Mesodermal cell (in vitro differentiated cells): Measurements from ENCODE around the gene ACP3.

Experiments
- H3K27ac ChIP-seq: 2 replicates; pipeline ENCODE4 v1.7.0; 2013; ENCODE audit warnings: mild to moderate bottlenecking, low read depth, low read length, moderate library complexity; ENCODE audit not compliant: severe bottlenecking
- H3K36me3 ChIP-seq: 2 replicates; pipeline ENCODE4 v1.7.1; 2013; ENCODE audit warnings: mild to moderate bottlenecking, low read length, moderate library complexity; ENCODE audit not compliant: control insufficient read depth, insufficient read depth
- H3K4me1 ChIP-seq: one replicate; pipeline ENCODE4 v1.7.1; 2013; ENCODE audit warnings: mild to moderate bottlenecking, low read length; ENCODE audit not compliant: insufficient read depth, control insufficient read depth, poor library complexity, severe bottlenecking
- H3K4me3 ChIP-seq: 2 replicates; pipeline ENCODE4 v1.7.0; 2013; ENCODE audit warnings: low read length, control low read depth, mild to moderate bottlenecking; ENCODE audit not compliant: insufficient read depth, poor library complexity, severe bottlenecking; ENCODE audit errors: extremely low read depth
- H3K9me3 ChIP-seq: 2 replicates; pipeline ENCODE4 v1.7.1; 2013; ENCODE audit warnings: mild to moderate bottlenecking, low read length, moderate library complexity; ENCODE audit not compliant: control insufficient read depth
- WGBS, 2 experiments: methylation state at CpG; one replicate each; pipeline ENCODE4 v1.1.5; 2013; ENCODE audit warnings: missing lambda C conversion rate in 2 of 2; ENCODE audit not compliant: insufficient coverage in 2 of 2; 5-methylcytosine and 5-hydroxymethylcytosine counted together

The ACP3 gene

GRCh38 chr3:132343018-132343612 lies 25.9 kb downstream of the ACP3 start:
- Histone ChIP-seq H3K4me1 (peaks cover 3% of the 10 kb centered on the region), H3K36me3 (no peaks in the 10 kb centered on the region), H3K4me3 (no peak overlapping the region), H3K9me3 (no peaks in the 10 kb centered on the region), H3K27ac (no peak overlapping the region)
- WGBS, 2 experiments, result 7 to 17% methylated on average over 2 to 4 of the region's 6 CpGs

- no peaks in the 10 kb centered on the region for H3K9me3 ChIP-seq
- H3K4me1 ChIP-seq, result peaks cover 3% of the 10 kb centered on the region
- H3K27ac ChIP-seq, result no peak overlapping the region
- H3K4me3 ChIP-seq, result no peak overlapping the region
- H3K36me3 ChIP-seq, result no peaks in the 10 kb centered on the region
These were observed 27.6 kb downstream of the ACP3 start for GRCh38 chr3:132344666-132345280.

- WGBS, 2 experiments, result 74 to 89% methylated on average over 4 of the region's 5 CpGs
- Histone ChIP-seq H3K36me3 (no peaks in the 10 kb centered on the region), H3K9me3 (no peaks in the 10 kb centered on the region), H3K27ac (no peak overlapping the region), H3K4me1 (peaks cover 3% of the 10 kb centered on the region), H3K4me3 (no peak overlapping the region)
These were observed 29.9 kb downstream of the ACP3 start for GRCh38 chr3:132346841-132347736.

GRCh38 chr3:132347811-132348210 lies 30.6 kb downstream of the ACP3 start:
- H3K27ac ChIP-seq, result no peak overlapping the region
- H3K9me3 ChIP-seq, result no peaks in the 10 kb centered on the region
- H3K4me1 ChIP-seq, result peaks cover 3% of the 10 kb centered on the region
- WGBS, 2 experiments, result 50 to 86% methylated on average over 1 of the region's 1 CpG
- H3K4me3 ChIP-seq, result no peak overlapping the region
- H3K36me3 ChIP-seq, result no peaks in the 10 kb centered on the region

GRCh38 chr3:132348531-132348930 lies 31.3 kb downstream of the ACP3 start:
- no CpG with 5 or more reads among the region's 1 CpG for WGBS, 2 experiments
- peaks cover 3% of the 10 kb centered on the region for H3K4me1 ChIP-seq

GRCh38 chr3:132350814-132351213 lies 33.6 kb downstream of the ACP3 start:
- 50 to 60% methylated on average over 1 of the region's 1 CpG for WGBS, 2 experiments
- Histone ChIP-seq H3K4me3 (no peak overlapping the region), H3K9me3 (no peaks in the 10 kb centered on the region), H3K27ac (no peak overlapping the region), H3K4me1 (peaks cover 3% of the 10 kb centered on the region), H3K36me3 (no peaks in the 10 kb centered on the region)

More at GRCh38 chr3:132348531-132348930, 31.3 kb downstream of the ACP3 start:
- Histone ChIP-seq H3K36me3 (no peaks in the 10 kb centered on the region), H3K27ac (no peak overlapping the region), H3K9me3 (no peaks in the 10 kb centered on the region), H3K4me3 (no peak overlapping the region)

- Histone ChIP-seq H3K4me1 (peaks cover 1% of the 10 kb centered on the region), H3K36me3 (no peaks in the 10 kb centered on the region), H3K4me3 (no peak overlapping the region), H3K27ac (no peak overlapping the region), H3K9me3 (no peaks in the 10 kb centered on the region)
- WGBS, 2 experiments, result 33% methylated on average over 2 of the region's 5 CpGs; no CpG with 5 or more reads in 1 of the 2 experiments
These were observed 34.1 kb downstream of the ACP3 start for GRCh38 chr3:132351222-132351806.

- H3K4me1 ChIP-seq, result no peaks in the 10 kb centered on the region
- no peak overlapping the region for H3K27ac ChIP-seq
- 14 to 57% methylated on average over 1 of the region's 6 CpGs for WGBS, 2 experiments
- no peak overlapping the region for H3K4me3 ChIP-seq
- H3K9me3 ChIP-seq, result no peaks in the 10 kb centered on the region
- no peaks in the 10 kb centered on the region for H3K36me3 ChIP-seq
These were observed 35.4 kb downstream of the ACP3 start for GRCh38 chr3:132352556-132353143.

GRCh38 chr3:132354916-132355702 lies 37.9 kb downstream of the ACP3 start:
- Histone ChIP-seq H3K9me3 (no peaks in the 10 kb centered on the region), H3K4me1 (no peaks in the 10 kb centered on the region)
- 75 to 77% methylated on average over 4 to 5 of the region's 9 CpGs for whole genome bisulfite sequencing, 2 experiments

GRCh38 chr3:132356568-132356967 lies 39.4 kb downstream of the ACP3 start:
- Histone ChIP-seq H3K36me3 (no peaks in the 10 kb centered on the region), H3K4me3 (no peak overlapping the region), H3K9me3 (no peaks in the 10 kb centered on the region), H3K4me1 (no peaks in the 10 kb centered on the region), H3K27ac (no peak overlapping the region)
- 88 to 98% methylated on average over 5 of the region's 5 CpGs for WGBS, 2 experiments

More at GRCh38 chr3:132354916-132355702, 37.9 kb downstream of the ACP3 start:
- H3K36me3 ChIP-seq, result no peaks in the 10 kb centered on the region
- H3K27ac ChIP-seq, result no peak overlapping the region
- no peak overlapping the region for H3K4me3 ChIP-seq
